ENCODE data around the gene ZNF552.

ZNF552 gene

GRCh38 chr19:57773488-57773887, 41.2 kb downstream of the ZNF552 start:
- DNase-seq = no peak

- no peak for DNase-seq
Observed at GRCh38 chr19:57771417-57771816, 43.3 kb downstream of the ZNF552 start.

- peak; percentile 93 for DNase-seq
Observed at GRCh38 chr19:57769345-57770131, 45.2 kb downstream of the ZNF552 start, which contains the start of gene ZNF586. ZNF586 (plus strand) TSS chr19:57769676; CDS start chr19:57769843, 167 bp downstream.

GRCh38 chr19:57759096-57759495, 55.6 kb downstream of the ZNF552 start:
- DNase-seq = no peak

- no peak for DNase-seq
Observed at GRCh38 chr19:57757941-57758340, 56.8 kb downstream of the ZNF552 start.

All from fibroblast of skin of scalp (primary cell).